BLaER1 (cell line): ENCODE measurements around the gene GAA.

Source experiments
- H3K27ac ChIP-seq: shearing (Covaris generic); formaldehyde crosslinking; 2 replicates; pipeline ENCODE4 v1.8.1; 2022
- H3K27me3 ChIP-seq: shearing (Covaris generic); formaldehyde crosslinking; 2 replicates; pipeline ENCODE4 v1.8.1; 2022
- H3K36me3 ChIP-seq: shearing (Covaris generic); formaldehyde crosslinking; 2 replicates; pipeline ENCODE4 v1.8.1; 2022
- H3K4me1 ChIP-seq: shearing (Covaris generic); formaldehyde crosslinking; 2 replicates; pipeline ENCODE4 v1.8.1; 2022
- H3K4me2 ChIP-seq: shearing (Covaris generic); formaldehyde crosslinking; 2 replicates; pipeline ENCODE4 v1.8.1; 2022
- H3K4me3 ChIP-seq: shearing (Covaris generic); formaldehyde crosslinking; 2 replicates; pipeline ENCODE4 v1.8.1; 2022
- H3K9ac ChIP-seq: shearing (Covaris generic); formaldehyde crosslinking; 2 replicates; pipeline ENCODE4 v1.8.1; 2022
- H3K9me3 ChIP-seq: shearing (Covaris generic); formaldehyde crosslinking; 2 replicates; pipeline ENCODE4 v1.8.1; 2022
- H4K20me1 ChIP-seq: shearing (Covaris generic); formaldehyde crosslinking; 2 replicates; pipeline ENCODE4 v1.8.1; 2022
- Cebpa-rat ChIP-seq: shearing (Covaris generic); IDR thresholded peaks from 2 replicates; pipeline ENCODE4 v1.8.1; 2022

GAA gene

GRCh38 chr17:80114758-80115157 is 13.4 kb downstream of the GAA start:
- no peak for TF ChIP-seq Cebpa-rat
- Histone ChIP-seq H3K9ac (no peak overlapping the region), H3K9me3 (peaks cover 10% of the 10 kb centered on the region), H3K27ac (no peak overlapping the region), H3K36me3 (peaks cover 4% of the 10 kb centered on the region; the same call in 1 of the 2 replicates), H3K4me3 (no peak overlapping the region), H3K27me3 (no peaks in the 10 kb centered on the region), H4K20me1 (peaks cover 22% of the 10 kb centered on the region), H3K4me1 (peaks cover 47% of the 10 kb centered on the region), H3K4me2 (no peak overlapping the region)

GRCh38 chr17:80115159-80115558 is 13.8 kb downstream of the GAA start:
- H3K4me3 ChIP-seq, result no peak overlapping the region
- peaks cover 10% of the 10 kb centered on the region for H3K9me3 ChIP-seq
- H3K9ac ChIP-seq, result no peak overlapping the region
- H3K4me2 ChIP-seq, result no peak overlapping the region
- H3K36me3 ChIP-seq, result peaks cover 4% of the 10 kb centered on the region; the same call in 1 of the 2 replicates
- TF ChIP-seq Cebpa-rat, result no peak
- no peak overlapping the region for H3K27ac ChIP-seq
- H3K27me3 ChIP-seq, result no peaks in the 10 kb centered on the region
- H3K4me1 ChIP-seq, result peaks cover 47% of the 10 kb centered on the region
- H4K20me1 ChIP-seq, result peaks cover 22% of the 10 kb centered on the region

GRCh38 chr17:80116276-80116920 is 15.0 kb downstream of the GAA start:
- Histone ChIP-seq H3K9ac (no peak overlapping the region), H3K27me3 (no peaks in the 10 kb centered on the region), H3K4me2 (no peak overlapping the region), H3K4me3 (no peak overlapping the region), H3K4me1 (peaks cover 47% of the 10 kb centered on the region), H3K27ac (no peak overlapping the region), H3K36me3 (peaks cover 4% of the 10 kb centered on the region; the same call in 1 of the 2 replicates), H4K20me1 (peaks cover 18% of the 10 kb centered on the region), H3K9me3 (peaks cover 10% of the 10 kb centered on the region)
- no peak for TF ChIP-seq Cebpa-rat

- peaks cover 4% of the 10 kb centered on the region; the same call in 1 of the 2 replicates for H3K36me3 ChIP-seq
- no peak overlapping the region for H3K9ac ChIP-seq
- peaks cover 10% of the 10 kb centered on the region for H3K9me3 ChIP-seq
- no peak for TF ChIP-seq Cebpa-rat
- H3K4me1 ChIP-seq, result peaks cover 41% of the 10 kb centered on the region
- no peak overlapping the region for H3K4me2 ChIP-seq
- H3K4me3 ChIP-seq, result no peak overlapping the region
- H3K27ac ChIP-seq, result no peak overlapping the region
- no peaks in the 10 kb centered on the region for H3K27me3 ChIP-seq
- peaks cover 13% of the 10 kb centered on the region for H4K20me1 ChIP-seq
These were observed 15.6 kb downstream of the GAA start for GRCh38 chr17:80116921-80117380.

- Histone ChIP-seq H3K4me3 (no peak overlapping the region), H3K4me1 (peaks cover 34% of the 10 kb centered on the region), H3K9me3 (peaks cover 10% of the 10 kb centered on the region), H3K27me3 (no peaks in the 10 kb centered on the region), H3K27ac (no peak overlapping the region), H3K36me3 (peaks cover 4% of the 10 kb centered on the region; the same call in 1 of the 2 replicates), H3K9ac (no peak overlapping the region), H3K4me2 (no peak overlapping the region), H4K20me1 (peaks cover 5% of the 10 kb centered on the region; the same call in 1 of the 2 replicates)
- TF ChIP-seq Cebpa-rat, result no peak
These were observed 16.4 kb downstream of the GAA start for GRCh38 chr17:80117491-80118401.

GRCh38 chr17:80118601-80119270 is 17.4 kb downstream of the GAA start:
- Histone ChIP-seq H3K27me3 (no peaks in the 10 kb centered on the region), H3K27ac (no peak overlapping the region), H3K4me3 (no peak overlapping the region), H3K9me3 (peaks cover 10% of the 10 kb centered on the region), H3K36me3 (peaks cover 4% of the 10 kb centered on the region; the same call in 1 of the 2 replicates), H3K9ac (no peak overlapping the region), H4K20me1 (no peaks in the 10 kb centered on the region), H3K4me2 (peak overlapping the region; percentile 51), H3K4me1 (peaks cover 24% of the 10 kb centered on the region)
- no peak for TF ChIP-seq Cebpa-rat

GRCh38 chr17:80119271-80119791 is 17.9 kb downstream of the GAA start:
- H3K36me3 ChIP-seq, result peaks cover 4% of the 10 kb centered on the region; the same call in 1 of the 2 replicates
- H4K20me1 ChIP-seq, result no peaks in the 10 kb centered on the region
- peaks cover 18% of the 10 kb centered on the region for H3K4me1 ChIP-seq
- H3K27ac ChIP-seq, result no peak overlapping the region
- H3K4me3 ChIP-seq, result no peak overlapping the region
- peaks cover 10% of the 10 kb centered on the region for H3K9me3 ChIP-seq
- H3K9ac ChIP-seq, result no peak overlapping the region
- TF ChIP-seq Cebpa-rat, result no peak
- peak overlapping the region; percentile 51 for H3K4me2 ChIP-seq
- no peaks in the 10 kb centered on the region for H3K27me3 ChIP-seq

- Histone ChIP-seq H3K9me3 (peaks cover 8% of the 10 kb centered on the region), H3K27ac (no peak overlapping the region), H4K20me1 (no peaks in the 10 kb centered on the region), H3K36me3 (peaks cover 4% of the 10 kb centered on the region; the same call in 1 of the 2 replicates), H3K4me1 (peaks cover 13% of the 10 kb centered on the region), H3K4me3 (no peak overlapping the region), H3K9ac (no peak overlapping the region), H3K4me2 (no peak overlapping the region), H3K27me3 (no peaks in the 10 kb centered on the region)
- no peak for TF ChIP-seq Cebpa-rat
These were observed 18.5 kb downstream of the GAA start for GRCh38 chr17:80119839-80120238.

- H3K4me2 ChIP-seq, result no peak overlapping the region
- H4K20me1 ChIP-seq, result no peaks in the 10 kb centered on the region
- no peak overlapping the region for H3K27ac ChIP-seq
- H3K4me3 ChIP-seq, result no peak overlapping the region
- no peak for TF ChIP-seq Cebpa-rat
- H3K9me3 ChIP-seq, result no peaks in the 10 kb centered on the region
- peaks cover 4% of the 10 kb centered on the region; the same call in 1 of the 2 replicates for H3K36me3 ChIP-seq
- H3K4me1 ChIP-seq, result peaks cover 12% of the 10 kb centered on the region
- H3K9ac ChIP-seq, result no peak overlapping the region
- no peaks in the 10 kb centered on the region for H3K27me3 ChIP-seq
These were observed 20.7 kb downstream of the GAA start for GRCh38 chr17:80122026-80122575.
